HepG2 (cell line): ENCODE measurements around the gene GATAD2B. TPM values are rescaled to one million over a fixed set of nuclear protein-coding genes. Genes with fewer than 3 reads are reported as not detected.
A peak's percentile ranks its signal among the peaks of the same experiment; 100 is the strongest.

Experiments
- FOSL1 ChIP-seq: sonication (generic); formaldehyde crosslinking; IDR thresholded peaks from 2 replicates; pipeline ENCODE4 v1.9.0; 2021; ENCODE audit warnings: missing genetic modification reagents, borderline replicate concordance
- MTERF4 ChIP-seq: sonication (generic); formaldehyde crosslinking; IDR thresholded peaks from 2 replicates; pipeline ENCODE4 v1.8.0; 2023; ENCODE audit warnings: mild to moderate bottlenecking, missing genetic modification reagents
- MYPOP ChIP-seq: sonication (generic); formaldehyde crosslinking; IDR thresholded peaks from 2 replicates; pipeline ENCODE4 v1.8.1; 2023; ENCODE audit warnings: mild to moderate bottlenecking, moderate library complexity, missing genetic modification reagents
- PLRG1 ChIP-seq: fragments of 450-650 bp; conservative IDR thresholded peaks from 2 replicates; pipeline ENCODE4 v1.6.1; 2016
- REL ChIP-seq: sonication (generic); formaldehyde crosslinking; conservative IDR thresholded peaks from 2 replicates; pipeline ENCODE4 v1.8.0; 2022; ENCODE audit warnings: mild to moderate bottlenecking, missing genetic modification reagents, moderate library complexity
- RNF2 ChIP-seq: fragments of 450-650 bp; conservative IDR thresholded peaks from 2 replicates; pipeline ENCODE4 v1.6.1; 2016; ENCODE audit warnings: low read depth
- ZBTB7A ChIP-seq: sonication (generic); formaldehyde crosslinking; IDR thresholded peaks from 2 replicates; pipeline ENCODE4 v1.8.0; 2022; ENCODE audit warnings: mild to moderate bottlenecking, missing genetic modification reagents
- ZNF124 ChIP-seq: sonication (generic); formaldehyde crosslinking; IDR thresholded peaks from 2 replicates; pipeline ENCODE4 v1.4.0; 2020; ENCODE audit warnings: missing genetic modification reagents
- ZNF136 ChIP-seq: sonication (generic); formaldehyde crosslinking; IDR thresholded peaks from 2 replicates; pipeline ENCODE4 v1.8.1; 2022; ENCODE audit warnings: low read depth, mild to moderate bottlenecking, moderate library complexity, missing genetic modification reagents
- ZNF431 ChIP-seq: sonication (generic); formaldehyde crosslinking; IDR thresholded peaks from 2 replicates; pipeline ENCODE4 v1.9.0; 2022; ENCODE audit warnings: missing genetic modification reagents, low read depth, mild to moderate bottlenecking, borderline replicate concordance
- ZNF616 ChIP-seq: sonication (generic); formaldehyde crosslinking; IDR thresholded peaks from 2 replicates; pipeline ENCODE4 v1.5.0; 2020; ENCODE audit warnings: low read depth, mild to moderate bottlenecking, missing genetic modification reagents
- ZNF747 ChIP-seq: sonication (generic); formaldehyde crosslinking; IDR thresholded peaks from 2 replicates; pipeline ENCODE4 v1.8.1; 2023; ENCODE audit warnings: missing genetic modification reagents, mild to moderate bottlenecking, borderline replicate concordance
- ZNF766 ChIP-seq: sonication (generic); formaldehyde crosslinking; IDR thresholded peaks from 2 replicates; pipeline ENCODE4 v1.5.0; 2020; ENCODE audit warnings: missing genetic modification reagents, borderline replicate concordance
- polyA plus RNA-seq, 8 experiments: library from polyadenylated mRNA; depleted of rRNA in 3 of 8; stranded (reverse) in 7 of 8; unstranded in 1 of 8; fragments of >200 nt; fragmentation: Illumina TruSeq in 4 of 8; extraction: Trizol in 4 of 8; gene quantifications; 2 replicates each; pipeline versions ENCODE4 v1.2.1 to v1.2.3, GENCODE V29; 2011 to 2016; ENCODE audit warnings: low read depth in 4 of 8, missing spikeins in 1 of 8, mixed read lengths in 1 of 8; ENCODE audit not compliant: insufficient read depth in 1 of 8
- total RNA-seq, 5 experiments: library from RNA; depleted of rRNA; stranded (reverse); fragments of >200 nt; fragmentation: Illumina TruSeq; extraction: Trizol; gene quantifications; 2 replicates each; pipeline ENCODE4 v1.2.3, GENCODE V29; 2016; ENCODE audit warnings: low read depth in 1 of 5
- TF ChIP-seq, protein P1 (sequence below): sonication (generic); formaldehyde crosslinking; conservative IDR thresholded peaks from 2 replicates; pipeline ENCODE4 v1.4.0; 2020; ENCODE audit warnings: missing genetic modification reagents
- TF ChIP-seq, protein P2 (sequence below): sonication (generic); formaldehyde crosslinking; IDR thresholded peaks from 2 replicates; pipeline ENCODE4 v1.4.0; 2020; ENCODE audit warnings: mild to moderate bottlenecking, missing genetic modification reagents
- TF ChIP-seq, protein P3 (sequence below): sonication (generic); formaldehyde crosslinking; IDR thresholded peaks from 2 replicates; pipeline ENCODE4 v1.4.0; 2020; ENCODE audit warnings: missing genetic modification reagents
- TF ChIP-seq, protein P4 (sequence below): sonication (generic); formaldehyde crosslinking; IDR thresholded peaks from 2 replicates; pipeline ENCODE4 v1.5.0; 2020; ENCODE audit warnings: missing genetic modification reagents

Gene GATAD2B
- total and polyA plus RNA-seq, 2 of the 13 experiments (the other 11 are each of a cell fraction or from before 2014, with no cell fraction given), result 3.2 to 5.2 TPM

DNA sequence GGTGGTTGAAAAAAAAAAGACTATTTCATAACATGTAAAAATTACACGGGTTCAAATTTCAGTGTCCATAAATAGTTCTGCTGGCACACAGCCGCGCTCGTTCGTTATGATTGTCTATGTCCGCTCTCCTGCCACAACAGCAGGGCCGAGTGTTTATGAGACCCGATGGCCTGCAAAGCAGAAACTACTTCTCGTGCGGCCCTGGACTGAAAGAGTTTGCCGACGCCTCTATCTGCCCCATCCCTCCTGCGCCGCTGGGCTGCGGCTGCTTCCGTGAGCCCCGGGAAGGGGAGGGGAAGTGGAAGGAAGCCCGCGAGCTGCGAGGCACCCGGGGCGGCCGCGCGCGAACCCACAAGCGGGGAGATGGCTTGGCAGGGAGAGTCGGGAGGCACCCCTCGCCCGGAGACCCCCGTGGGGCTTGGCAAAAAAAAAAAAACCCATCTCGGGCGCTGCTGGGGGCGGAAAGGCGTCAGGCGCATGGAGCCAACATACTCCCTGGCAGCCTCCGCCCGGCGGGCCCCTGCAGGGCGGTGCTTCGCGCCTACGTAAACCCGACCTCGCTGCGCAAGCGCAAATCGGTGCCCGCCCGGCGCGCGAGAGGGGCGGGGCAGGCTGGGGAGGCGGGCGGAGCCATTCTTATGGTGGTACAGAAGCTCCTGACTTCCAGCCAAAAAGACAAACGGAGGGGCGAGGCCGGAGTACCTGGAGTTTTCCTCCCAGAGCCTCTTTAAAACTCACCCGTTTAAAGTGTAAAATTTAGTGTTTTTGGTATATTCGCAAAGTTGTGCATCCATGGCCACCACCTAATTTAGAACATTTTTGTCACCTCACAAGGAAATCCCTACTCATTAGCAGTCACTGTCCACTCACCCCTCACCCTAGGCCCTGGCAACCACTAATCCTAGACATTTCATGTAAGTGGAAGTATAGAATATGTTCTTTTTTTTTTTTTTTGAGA is 139.3 kb downstream of the GATAD2B start (continued):
- TF ChIP-seq, protein P1, sequence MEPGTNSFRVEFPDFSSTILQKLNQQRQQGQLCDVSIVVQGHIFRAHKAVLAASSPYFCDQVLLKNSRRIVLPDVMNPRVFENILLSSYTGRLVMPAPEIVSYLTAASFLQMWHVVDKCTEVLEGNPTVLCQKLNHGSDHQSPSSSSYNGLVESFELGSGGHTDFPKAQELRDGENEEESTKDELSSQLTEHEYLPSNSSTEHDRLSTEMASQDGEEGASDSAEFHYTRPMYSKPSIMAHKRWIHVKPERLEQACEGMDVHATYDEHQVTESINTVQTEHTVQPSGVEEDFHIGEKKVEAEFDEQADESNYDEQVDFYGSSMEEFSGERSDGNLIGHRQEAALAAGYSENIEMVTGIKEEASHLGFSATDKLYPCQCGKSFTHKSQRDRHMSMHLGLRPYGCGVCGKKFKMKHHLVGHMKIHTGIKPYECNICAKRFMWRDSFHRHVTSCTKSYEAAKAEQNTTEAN (CRISPR knock-in tag), result 0 out of 2 replicates have a peak, but pooled peaks have one; percentile 57
- TF ChIP-seq, protein P2, sequence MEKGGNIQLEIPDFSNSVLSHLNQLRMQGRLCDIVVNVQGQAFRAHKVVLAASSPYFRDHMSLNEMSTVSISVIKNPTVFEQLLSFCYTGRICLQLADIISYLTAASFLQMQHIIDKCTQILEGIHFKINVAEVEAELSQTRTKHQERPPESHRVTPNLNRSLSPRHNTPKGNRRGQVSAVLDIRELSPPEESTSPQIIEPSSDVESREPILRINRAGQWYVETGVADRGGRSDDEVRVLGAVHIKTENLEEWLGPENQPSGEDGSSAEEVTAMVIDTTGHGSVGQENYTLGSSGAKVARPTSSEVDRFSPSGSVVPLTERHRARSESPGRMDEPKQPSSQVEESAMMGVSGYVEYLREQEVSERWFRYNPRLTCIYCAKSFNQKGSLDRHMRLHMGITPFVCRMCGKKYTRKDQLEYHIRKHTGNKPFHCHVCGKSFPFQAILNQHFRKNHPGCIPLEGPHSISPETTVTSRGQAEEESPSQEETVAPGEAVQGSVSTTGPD, result no peak
- TF ChIP-seq MTERF4 (CRISPR knock-in tag) (peak; percentile 83; the same call in 1 of the 2 replicates), ZNF747 (CRISPR knock-in tag) (peak; percentile 65; the same call in 1 of the 2 replicates), ZNF616 (CRISPR knock-in tag) (no peak), FOSL1 (CRISPR knock-in tag) (no peak), RNF2 (peak; percentile 88), ZNF136 (peak; percentile 98), REL (CRISPR knock-in tag) (no peak), ZNF431 (0 out of 2 replicates have a peak, but pooled peaks have one; percentile 55), PLRG1 (no peak), ZNF124 (CRISPR knock-in tag) (peak; percentile 28; the same call in 1 of the 2 replicates), MYPOP (CRISPR knock-in tag) (peak; percentile 95), ZNF766 (peak; percentile 67; the same call in 1 of the 2 replicates), ZBTB7A (no peak)
- TF ChIP-seq, protein P3, sequence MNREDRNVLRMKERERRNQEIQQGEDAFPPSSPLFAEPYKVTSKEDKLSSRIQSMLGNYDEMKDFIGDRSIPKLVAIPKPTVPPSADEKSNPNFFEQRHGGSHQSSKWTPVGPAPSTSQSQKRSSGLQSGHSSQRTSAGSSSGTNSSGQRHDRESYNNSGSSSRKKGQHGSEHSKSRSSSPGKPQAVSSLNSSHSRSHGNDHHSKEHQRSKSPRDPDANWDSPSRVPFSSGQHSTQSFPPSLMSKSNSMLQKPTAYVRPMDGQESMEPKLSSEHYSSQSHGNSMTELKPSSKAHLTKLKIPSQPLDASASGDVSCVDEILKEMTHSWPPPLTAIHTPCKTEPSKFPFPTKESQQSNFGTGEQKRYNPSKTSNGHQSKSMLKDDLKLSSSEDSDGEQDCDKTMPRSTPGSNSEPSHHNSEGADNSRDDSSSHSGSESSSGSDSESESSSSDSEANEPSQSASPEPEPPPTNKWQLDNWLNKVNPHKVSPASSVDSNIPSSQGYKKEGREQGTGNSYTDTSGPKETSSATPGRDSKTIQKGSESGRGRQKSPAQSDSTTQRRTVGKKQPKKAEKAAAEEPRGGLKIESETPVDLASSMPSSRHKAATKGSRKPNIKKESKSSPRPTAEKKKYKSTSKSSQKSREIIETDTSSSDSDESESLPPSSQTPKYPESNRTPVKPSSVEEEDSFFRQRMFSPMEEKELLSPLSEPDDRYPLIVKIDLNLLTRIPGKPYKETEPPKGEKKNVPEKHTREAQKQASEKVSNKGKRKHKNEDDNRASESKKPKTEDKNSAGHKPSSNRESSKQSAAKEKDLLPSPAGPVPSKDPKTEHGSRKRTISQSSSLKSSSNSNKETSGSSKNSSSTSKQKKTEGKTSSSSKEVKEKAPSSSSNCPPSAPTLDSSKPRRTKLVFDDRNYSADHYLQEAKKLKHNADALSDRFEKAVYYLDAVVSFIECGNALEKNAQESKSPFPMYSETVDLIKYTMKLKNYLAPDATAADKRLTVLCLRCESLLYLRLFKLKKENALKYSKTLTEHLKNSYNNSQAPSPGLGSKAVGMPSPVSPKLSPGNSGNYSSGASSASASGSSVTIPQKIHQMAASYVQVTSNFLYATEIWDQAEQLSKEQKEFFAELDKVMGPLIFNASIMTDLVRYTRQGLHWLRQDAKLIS (CRISPR knock-in tag), result no peak
- TF ChIP-seq, protein P4, sequence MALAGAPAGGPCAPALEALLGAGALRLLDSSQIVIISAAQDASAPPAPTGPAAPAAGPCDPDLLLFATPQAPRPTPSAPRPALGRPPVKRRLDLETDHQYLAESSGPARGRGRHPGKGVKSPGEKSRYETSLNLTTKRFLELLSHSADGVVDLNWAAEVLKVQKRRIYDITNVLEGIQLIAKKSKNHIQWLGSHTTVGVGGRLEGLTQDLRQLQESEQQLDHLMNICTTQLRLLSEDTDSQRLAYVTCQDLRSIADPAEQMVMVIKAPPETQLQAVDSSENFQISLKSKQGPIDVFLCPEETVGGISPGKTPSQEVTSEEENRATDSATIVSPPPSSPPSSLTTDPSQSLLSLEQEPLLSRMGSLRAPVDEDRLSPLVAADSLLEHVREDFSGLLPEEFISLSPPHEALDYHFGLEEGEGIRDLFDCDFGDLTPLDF, result peak; percentile 82; the same call in 1 of the 2 replicates
